Measurements from ENCODE around the gene MEGF6. TPM values are rescaled to one million over a fixed set of nuclear protein-coding genes. Genes with fewer than 3 reads are reported as not detected.

Gene MEGF6
- total RNA-seq, 1 experiment from 2014 or later: 65.3 TPM

DNA sequence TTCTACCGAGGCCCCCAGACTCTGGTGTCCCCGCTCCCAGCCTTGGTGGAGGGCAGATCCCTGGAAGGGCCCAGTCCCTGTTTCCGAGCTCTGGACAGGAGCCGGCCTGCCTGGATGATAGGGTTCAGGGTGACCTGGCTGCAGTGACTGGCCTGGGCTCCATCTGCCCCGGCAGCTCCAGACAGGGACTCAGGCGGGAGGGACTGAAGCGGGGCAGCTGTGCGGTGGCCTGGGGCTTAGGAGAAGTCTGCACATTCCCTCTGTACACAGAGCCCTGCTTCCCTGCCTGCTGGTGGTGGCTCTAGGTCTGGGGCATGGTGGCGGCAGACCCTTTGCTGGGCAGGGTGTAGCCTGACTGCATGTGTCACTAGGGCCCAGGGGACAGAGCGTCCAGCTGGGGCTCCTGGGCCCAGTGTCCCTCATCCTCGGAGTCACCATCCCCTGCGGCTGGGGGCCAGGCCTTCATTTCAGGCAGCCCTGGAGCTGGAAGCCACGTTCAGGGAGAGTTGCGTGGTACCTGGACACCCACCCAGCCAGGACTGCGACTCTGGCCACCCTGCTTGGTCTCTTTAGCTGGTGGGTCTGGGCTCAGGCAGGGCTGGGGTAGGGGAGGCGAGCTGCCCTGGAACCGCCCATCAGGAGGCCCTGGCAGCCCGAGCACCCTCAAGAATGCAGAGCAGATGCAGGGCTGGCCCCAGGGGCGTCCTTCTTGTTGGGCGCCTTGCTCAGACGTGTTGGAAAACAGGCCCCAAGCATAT is 147.2 kb downstream of the MEGF6 start:
- TF ChIP-seq EZH2 (IDR thresholded peaks at IDR 0.05; ENCODE audit: low read depth): no peak
- TF ChIP-seq, protein P1, sequence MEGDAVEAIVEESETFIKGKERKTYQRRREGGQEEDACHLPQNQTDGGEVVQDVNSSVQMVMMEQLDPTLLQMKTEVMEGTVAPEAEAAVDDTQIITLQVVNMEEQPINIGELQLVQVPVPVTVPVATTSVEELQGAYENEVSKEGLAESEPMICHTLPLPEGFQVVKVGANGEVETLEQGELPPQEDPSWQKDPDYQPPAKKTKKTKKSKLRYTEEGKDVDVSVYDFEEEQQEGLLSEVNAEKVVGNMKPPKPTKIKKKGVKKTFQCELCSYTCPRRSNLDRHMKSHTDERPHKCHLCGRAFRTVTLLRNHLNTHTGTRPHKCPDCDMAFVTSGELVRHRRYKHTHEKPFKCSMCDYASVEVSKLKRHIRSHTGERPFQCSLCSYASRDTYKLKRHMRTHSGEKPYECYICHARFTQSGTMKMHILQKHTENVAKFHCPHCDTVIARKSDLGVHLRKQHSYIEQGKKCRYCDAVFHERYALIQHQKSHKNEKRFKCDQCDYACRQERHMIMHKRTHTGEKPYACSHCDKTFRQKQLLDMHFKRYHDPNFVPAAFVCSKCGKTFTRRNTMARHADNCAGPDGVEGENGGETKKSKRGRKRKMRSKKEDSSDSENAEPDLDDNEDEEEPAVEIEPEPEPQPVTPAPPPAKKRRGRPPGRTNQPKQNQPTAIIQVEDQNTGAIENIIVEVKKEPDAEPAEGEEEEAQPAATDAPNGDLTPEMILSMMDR (conservative IDR thresholded peaks at IDR 0.05): no peak
- CTCF ChIA-PET: no interaction called here

DNA sequence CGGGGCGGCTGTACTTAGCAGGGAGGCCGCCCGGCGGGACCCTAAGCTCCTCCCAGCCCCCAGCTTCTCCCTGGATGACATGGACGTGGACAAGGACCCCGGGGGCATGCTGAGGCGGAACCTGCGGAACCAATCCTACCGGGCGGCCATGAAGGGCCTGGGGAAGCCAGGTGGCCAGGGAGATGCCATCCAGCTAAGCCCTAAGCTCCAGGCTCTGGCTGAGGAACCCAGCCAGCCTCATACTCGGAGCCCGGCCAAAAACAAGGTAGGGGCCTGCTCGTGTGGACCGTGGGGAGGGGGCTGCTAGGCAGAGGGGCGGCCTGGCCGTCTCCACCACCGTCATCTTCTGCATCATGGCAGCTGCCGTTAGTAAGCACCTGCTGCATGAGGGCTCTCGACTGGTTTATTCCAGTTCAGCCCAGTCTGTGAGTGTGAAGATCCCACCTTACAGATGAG is 147.9 kb downstream of the MEGF6 start:
- POLR2A ChIA-PET (ENCODE audit: unreplicated experiment): no interaction called here
- Histone ChIP-seq H3K36me3 (ENCODE audit: low read depth) (no peaks in the 10 kb centered on the region), H3K27ac (no peak overlapping the region), H3K79me2 (ENCODE audit: low read depth) (no peaks in the 10 kb centered on the region), H3K9me2 (ENCODE audit: insufficient read depth) (no peaks in the 10 kb centered on the region), H3F3A (ENCODE audit: insufficient read depth, low read depth) (peaks cover 17% of the 10 kb centered on the region; the same call in 1 of the 2 replicates), H4K20me1 (ENCODE audit: insufficient read depth) (peaks cover 13% of the 10 kb centered on the region; the same call in 1 of the 2 replicates), H3K9me3 (ENCODE audit: insufficient read depth, low read depth) (no peaks in the 10 kb centered on the region), H2AFZ (no peak overlapping the region), H3K4me1 (replicated peaks; ENCODE audit: insufficient read depth) (peaks cover 14% of the 10 kb centered on the region), H3K27me3 (ENCODE audit: insufficient read depth, low read depth) (no peaks in the 10 kb centered on the region), H3K4me2 (no peak overlapping the region), H3K4me3 (no peak overlapping the region)
- TF ChIP-seq, protein P1 (conservative IDR thresholded peaks at IDR 0.05): no peak
- no peak for TF ChIP-seq EZH2 (IDR thresholded peaks at IDR 0.05; ENCODE audit: low read depth)
- intact Hi-C loops (cut with micrococcal nuclease; ENCODE audit: unreplicated experiment): loop anchor here (5.0 kb wide), 1 partner anchor 79 kb away; no protein-coding TSS in a partner anchor
- CTCF ChIA-PET: no interaction called here
- BruUV-seq (replicated peaks): no TSS peak
- peak in 1 of 2 experiments; percentile 28 for DNase-seq

More for the DNA sequence above, 147.2 kb downstream of the MEGF6 start:
- intact Hi-C loops (cut with micrococcal nuclease; ENCODE audit: unreplicated experiment): loop anchor here (5.0 kb wide), 1 partner anchor 78 kb away; no protein-coding TSS in a partner anchor
- H3K4me1 ChIP-seq (replicated peaks; ENCODE audit: insufficient read depth): peaks cover 14% of the 10 kb centered on the region
- H4K20me1 ChIP-seq (ENCODE audit: insufficient read depth): peaks cover 13% of the 10 kb centered on the region; the same call in 1 of the 2 replicates
- H3K4me2 ChIP-seq: no peak overlapping the region
- BruUV-seq (replicated peaks): no TSS peak
- POLR2A ChIA-PET (ENCODE audit: unreplicated experiment): no interaction called here
- H3K9me3 ChIP-seq (ENCODE audit: insufficient read depth, low read depth): no peaks in the 10 kb centered on the region
- DNase-seq: peak in 1 of 2 experiments; percentile 28
- no peak overlapping the region for H2AFZ ChIP-seq
- peaks cover 11% of the 10 kb centered on the region; the same call in 1 of the 2 replicates for H3F3A ChIP-seq (ENCODE audit: insufficient read depth, low read depth)
- H3K79me2 ChIP-seq (ENCODE audit: low read depth): no peaks in the 10 kb centered on the region
- H3K4me3 ChIP-seq: no peak overlapping the region
- H3K27me3 ChIP-seq (ENCODE audit: insufficient read depth, low read depth): no peaks in the 10 kb centered on the region
- H3K9me2 ChIP-seq (ENCODE audit: insufficient read depth): no peaks in the 10 kb centered on the region
- H3K36me3 ChIP-seq (ENCODE audit: low read depth): no peaks in the 10 kb centered on the region
- no peak overlapping the region for H3K27ac ChIP-seq

DNA sequence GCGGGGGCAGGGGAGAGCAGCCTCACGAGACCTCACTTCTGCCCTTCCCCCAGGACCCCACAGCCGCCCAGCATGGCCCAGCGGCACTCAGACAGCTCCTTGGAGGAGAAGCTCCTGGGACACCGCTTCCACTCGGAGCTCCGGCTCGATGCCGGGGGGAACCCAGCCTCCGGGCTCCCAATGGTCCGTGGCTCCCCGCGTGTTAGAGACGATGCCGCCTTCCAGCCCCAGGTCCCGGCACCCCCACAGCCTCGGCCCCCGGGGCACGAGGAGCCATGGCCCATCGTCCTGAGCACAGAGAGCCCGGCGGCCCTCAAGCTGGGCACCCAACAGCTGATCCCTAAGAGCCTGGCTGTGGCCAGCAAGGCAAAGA is 148.3 kb downstream of the MEGF6 start:
- Histone ChIP-seq H3K4me3 (no peak overlapping the region), H3K4me1 (replicated peaks; ENCODE audit: insufficient read depth) (peaks cover 14% of the 10 kb centered on the region), H3K27me3 (ENCODE audit: insufficient read depth, low read depth) (no peaks in the 10 kb centered on the region), H3K79me2 (ENCODE audit: low read depth) (no peaks in the 10 kb centered on the region), H3K9me3 (ENCODE audit: insufficient read depth, low read depth) (no peaks in the 10 kb centered on the region), H3K36me3 (ENCODE audit: low read depth) (no peaks in the 10 kb centered on the region), H2AFZ (no peak overlapping the region), H3K4me2 (no peak overlapping the region), H4K20me1 (ENCODE audit: insufficient read depth) (peaks cover 13% of the 10 kb centered on the region; the same call in 1 of the 2 replicates), H3K9me2 (ENCODE audit: insufficient read depth) (no peaks in the 10 kb centered on the region), H3K27ac (no peak overlapping the region), H3F3A (ENCODE audit: insufficient read depth, low read depth) (peaks cover 20% of the 10 kb centered on the region; the same call in 1 of the 2 replicates)
- TF ChIP-seq EZH2 (IDR thresholded peaks at IDR 0.05; ENCODE audit: low read depth): no peak
- TF ChIP-seq, protein P1 (conservative IDR thresholded peaks at IDR 0.05): no peak
- ChIA-PET POLR2A (ENCODE audit: unreplicated experiment) (no interaction called here), CTCF (interaction anchor here (0.5 kb wide), 1 partner anchor 114 kb away, joined by 3 read pairs; no protein-coding TSS in a partner anchor)
- BruUV-seq (replicated peaks): no TSS peak
- intact Hi-C loops (cut with micrococcal nuclease; ENCODE audit: unreplicated experiment): loop anchor here (5.0 kb wide), 1 partner anchor 79 kb away; no protein-coding TSS in a partner anchor
- peak in 1 of 2 experiments; percentile 12 for DNase-seq

Measured in PC-9 (cell line).